Stimulated activated CD8-positive, alpha-beta memory T cell treated with anti-CD3 and anti-CD28 coated beads, Interleukin-12 subunit alpha, Interleukin-12 subunit beta, amount 100 ng/mL, for 1 hour (primary cell): Measurements from ENCODE around the gene GIGYF2.

Source experiments
- DNase-seq: peaks from one replicate; pipeline ENCODE4 v3.0.0-alpha.2; 2020; ENCODE audit warnings: low read depth

GIGYF2 gene

GRCh38 chr2:232869138-232870017 is 172.2 kb downstream of the GIGYF2 start:
- DNase-seq, result no peak

GRCh38 chr2:232870018-232870765 is 173.1 kb downstream of the GIGYF2 start, which contains the start of gene SNORC:
Gene SNORC, plus strand, starts transcription at chr2:232870264. Its CDS starts 78 bp downstream, at chr2:232870342.
- DNase-seq, result no peak

GRCh38 chr2:232870766-232871371 is 173.7 kb downstream of the GIGYF2 start:
- no peak for DNase-seq

DNA sequence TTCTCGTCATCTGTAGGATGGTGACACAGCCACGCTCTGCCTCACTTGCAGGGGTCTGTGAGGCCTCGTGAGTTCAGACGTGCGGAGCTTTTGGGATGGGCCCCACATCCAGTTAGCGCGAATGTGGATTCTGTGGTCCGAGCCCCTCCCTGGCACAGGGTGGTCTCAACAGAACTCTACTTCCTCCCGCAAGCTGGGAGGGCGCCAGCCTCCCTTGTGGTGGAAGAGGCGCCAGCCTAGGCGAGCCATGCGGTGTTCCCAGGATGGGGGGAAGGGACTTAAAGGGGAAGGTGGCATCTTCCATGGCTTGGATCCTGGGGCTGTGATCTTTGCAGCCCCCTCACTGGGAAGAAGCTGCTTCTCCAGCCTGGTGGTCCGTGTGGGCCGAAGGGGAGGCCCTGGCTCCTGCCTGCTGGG is 174.3 kb downstream of the GIGYF2 start:
- DNase-seq, result no peak

- DNase-seq, result no peak
These were observed 175.0 kb downstream of the GIGYF2 start for GRCh38 chr2:232871835-232872736.

DNA sequence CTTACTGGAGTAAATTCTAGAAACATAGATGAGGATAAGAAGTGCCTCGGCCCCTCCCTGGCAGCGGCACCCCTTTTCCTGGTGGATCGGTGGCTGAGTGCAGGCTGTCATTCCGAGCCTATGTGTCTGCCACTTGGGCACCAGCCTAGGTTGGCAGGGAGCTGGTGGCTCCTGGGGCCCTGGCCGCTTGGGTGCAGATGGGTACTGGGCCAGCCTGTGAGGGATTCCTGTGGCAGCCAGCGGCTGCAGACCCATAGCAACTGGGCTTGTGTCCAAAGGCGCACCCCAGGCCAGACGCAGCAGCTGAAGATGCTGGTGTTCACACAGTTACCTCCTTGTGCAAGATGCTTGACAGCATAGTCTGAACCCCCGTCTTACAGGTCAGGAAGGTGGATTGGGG is 175.7 kb downstream of the GIGYF2 start:
- DNase-seq, result no peak

DNA sequence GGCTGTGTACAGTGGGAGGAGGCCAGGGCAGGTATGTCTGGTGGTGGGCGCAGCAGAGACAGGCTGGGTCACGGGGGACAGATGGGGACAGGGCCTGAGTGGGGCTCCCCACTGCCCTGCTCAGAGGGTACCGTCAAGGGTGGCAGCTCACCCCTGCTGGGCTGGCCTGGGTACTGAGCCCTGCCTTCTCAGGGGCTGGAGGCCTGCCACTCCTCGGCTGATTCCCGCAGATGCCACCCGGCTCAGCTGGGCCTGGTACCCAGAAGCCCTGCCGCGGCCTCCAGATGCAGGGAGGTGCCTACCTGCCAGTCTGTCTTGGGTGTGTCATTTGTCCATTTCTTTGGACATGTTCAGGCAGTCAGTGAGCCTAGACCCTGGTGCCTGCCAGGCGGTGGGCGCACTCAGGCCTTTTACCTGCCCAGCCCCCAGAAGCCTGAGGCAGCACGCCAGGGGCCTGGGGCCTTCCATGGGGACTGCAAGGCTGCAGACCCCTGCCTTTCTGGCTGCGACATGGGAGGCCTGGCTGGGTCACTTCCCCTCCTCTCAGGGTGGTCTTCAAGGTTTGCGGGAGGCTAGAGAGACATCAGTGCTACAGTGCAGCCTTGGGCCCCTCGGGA is 176.3 kb downstream of the GIGYF2 start:
- no peak for DNase-seq

DNA sequence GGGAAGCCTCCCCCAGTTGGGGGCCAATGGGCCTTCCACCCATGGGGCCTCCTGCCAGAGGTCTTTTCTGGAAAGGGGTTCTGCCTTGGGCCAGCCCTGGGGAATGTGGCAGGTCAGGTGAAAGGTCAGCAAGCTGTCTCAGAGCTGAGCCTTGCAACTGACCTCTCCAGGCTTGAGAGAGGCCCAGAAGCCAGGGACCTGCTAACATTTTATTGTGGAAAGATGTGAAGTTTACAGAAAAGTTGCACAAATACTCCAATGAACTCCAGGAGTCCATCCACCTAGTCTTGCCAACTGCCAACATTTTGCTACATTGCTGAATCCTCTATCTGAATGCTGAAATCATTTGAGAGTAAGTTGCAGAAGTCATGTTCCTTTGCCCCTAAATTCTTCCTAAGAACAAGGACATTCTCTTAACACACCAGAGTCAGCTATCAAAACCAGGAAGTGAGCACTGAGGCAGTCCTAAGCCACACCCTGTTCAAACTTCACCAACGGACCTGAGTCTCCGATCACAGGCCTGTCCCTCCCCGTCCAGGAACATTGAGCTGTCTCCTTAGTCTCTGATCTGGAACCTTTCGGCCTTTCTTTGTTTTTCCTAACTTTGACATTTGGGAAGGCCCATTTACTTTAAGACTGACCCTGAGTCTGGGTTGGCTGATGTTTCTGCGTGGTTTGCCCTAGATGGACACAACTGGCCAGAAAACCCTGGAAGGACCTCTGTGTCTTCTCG is 176.9 kb downstream of the GIGYF2 start:
- DNase-seq, result no peak

DNA sequence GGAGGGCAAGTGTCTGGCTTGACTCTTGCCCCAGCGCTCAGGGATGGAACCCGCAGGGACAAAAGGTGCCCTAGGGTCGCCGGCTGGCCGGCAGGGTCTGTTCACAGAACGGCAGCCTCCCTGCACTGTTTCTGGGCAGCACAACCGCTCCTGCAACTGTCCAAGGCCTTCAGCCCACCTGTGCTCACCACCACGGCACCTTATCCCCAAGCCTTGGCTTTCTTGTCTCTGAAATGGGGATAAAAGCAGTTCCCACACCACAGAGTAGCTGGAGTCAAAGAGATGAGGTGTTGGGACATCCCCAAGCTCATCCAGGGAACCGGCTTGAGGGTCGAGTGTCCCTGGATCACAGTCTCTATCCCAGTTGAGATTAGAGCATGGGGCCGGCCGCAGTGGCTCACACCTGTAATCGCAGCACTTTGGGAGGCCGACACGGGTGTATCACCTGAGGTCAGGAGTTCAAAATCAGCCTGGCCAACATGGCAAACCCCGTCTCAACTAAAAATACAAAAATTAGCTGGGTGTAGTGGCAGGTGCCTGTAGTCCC is 177.6 kb downstream of the GIGYF2 start:
- DNase-seq, result no peak

DNA sequence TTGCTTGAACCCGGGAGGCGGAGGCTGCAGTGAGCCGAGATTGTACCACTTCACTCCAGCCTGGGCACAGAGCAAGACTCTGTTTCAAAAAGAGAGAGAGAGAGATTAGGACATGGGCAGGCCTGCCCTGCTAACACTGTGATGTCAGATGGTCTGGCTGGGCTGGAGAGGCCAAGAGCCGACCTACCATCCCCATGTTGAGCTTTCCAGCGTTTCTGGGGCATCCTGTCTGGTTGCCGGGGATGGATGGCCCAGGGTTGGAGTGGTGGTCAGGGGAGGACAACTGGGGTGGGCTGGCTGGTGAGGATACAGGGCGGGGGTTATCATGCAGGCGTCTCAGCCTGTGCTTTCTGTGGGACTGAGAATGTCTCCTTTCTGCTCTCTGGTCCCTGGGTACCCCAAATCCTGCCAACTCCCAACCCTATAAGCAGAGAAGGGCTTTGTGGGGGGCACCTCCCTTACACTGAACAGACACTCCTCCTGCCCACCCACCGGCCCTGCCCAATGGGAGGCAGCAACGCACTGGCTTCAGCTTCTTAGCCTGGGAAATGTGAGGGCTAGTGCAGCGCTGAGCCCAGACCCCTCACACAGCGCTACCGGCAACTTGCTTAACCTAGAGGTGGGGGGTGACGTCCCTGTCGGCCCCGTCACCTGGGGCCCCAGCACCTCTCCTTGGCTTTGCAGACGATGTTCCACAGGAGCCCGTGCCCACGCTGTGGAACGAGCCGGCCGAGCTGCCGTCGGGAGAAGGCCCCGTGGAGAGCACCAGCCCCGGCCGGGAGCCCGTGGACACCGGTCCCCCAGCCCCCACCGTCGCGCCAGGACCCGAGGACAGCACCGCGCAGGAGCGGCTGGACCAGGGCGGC is 178.4 kb downstream of the GIGYF2 start:
- no peak for DNase-seq

DNA sequence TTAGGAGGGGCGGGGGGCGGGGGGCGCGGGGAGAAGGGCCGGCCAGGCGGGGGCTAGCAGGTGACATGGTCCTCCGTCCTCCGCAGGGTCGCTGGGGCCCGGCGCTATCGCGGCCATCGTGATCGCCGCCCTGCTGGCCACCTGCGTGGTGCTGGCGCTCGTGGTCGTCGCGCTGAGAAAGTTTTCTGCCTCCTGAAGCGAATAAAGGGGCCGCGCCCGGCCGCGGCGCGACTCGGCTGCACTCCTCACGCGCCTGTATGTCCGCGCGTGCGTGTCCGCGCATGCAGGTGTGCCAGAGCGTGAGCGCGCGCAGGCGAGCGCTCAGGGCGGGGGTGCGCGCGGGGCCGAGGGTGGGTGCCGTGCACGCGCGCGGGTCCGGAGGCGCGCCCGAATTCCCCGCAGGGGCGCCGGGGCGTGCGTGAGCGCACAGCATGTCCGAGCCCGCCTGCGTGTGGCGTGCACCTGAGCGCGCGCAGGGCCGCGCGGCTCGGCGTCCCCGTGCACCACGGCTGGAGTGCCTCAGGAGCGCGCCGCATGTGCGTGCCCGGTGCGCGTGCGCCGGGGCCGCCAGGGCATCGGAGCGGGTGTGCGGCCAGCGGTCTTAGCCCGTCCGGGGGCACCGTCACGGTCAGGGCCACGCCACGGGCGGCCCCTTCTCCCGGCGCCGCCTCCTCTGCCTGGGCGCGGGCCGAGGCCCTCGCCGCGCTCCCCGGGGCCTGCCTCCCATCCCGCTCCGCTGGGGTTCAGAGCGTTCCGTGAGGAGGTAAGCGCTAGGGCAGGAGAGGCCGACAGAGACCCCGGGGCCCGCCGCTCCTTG is 179.2 kb downstream of the GIGYF2 start:
- DNase-seq, result no peak

DNA sequence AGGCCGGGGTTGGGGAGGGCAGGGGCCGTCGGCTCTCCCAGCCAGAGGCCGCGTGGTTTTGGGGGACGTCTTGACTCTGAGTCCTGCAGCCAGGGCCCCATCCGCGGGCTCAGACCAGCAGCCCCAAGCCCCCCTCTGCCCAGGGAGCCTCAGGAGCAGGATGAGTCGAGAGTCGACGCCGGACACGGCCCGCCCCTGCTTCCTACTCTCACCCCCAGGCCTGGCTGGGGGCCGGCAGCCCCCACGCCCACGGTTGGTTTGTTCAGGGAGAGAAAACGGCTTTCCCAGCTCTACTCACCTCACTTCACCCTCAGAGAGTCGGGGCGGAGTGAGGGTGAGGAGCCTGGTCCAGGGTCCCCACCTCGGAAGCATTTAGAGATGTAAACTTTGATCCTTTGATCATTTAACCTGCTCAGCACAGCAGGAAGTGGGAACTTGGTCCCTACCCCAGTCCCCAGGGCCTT is 179.9 kb downstream of the GIGYF2 start:
- DNase-seq, result no peak

DNA sequence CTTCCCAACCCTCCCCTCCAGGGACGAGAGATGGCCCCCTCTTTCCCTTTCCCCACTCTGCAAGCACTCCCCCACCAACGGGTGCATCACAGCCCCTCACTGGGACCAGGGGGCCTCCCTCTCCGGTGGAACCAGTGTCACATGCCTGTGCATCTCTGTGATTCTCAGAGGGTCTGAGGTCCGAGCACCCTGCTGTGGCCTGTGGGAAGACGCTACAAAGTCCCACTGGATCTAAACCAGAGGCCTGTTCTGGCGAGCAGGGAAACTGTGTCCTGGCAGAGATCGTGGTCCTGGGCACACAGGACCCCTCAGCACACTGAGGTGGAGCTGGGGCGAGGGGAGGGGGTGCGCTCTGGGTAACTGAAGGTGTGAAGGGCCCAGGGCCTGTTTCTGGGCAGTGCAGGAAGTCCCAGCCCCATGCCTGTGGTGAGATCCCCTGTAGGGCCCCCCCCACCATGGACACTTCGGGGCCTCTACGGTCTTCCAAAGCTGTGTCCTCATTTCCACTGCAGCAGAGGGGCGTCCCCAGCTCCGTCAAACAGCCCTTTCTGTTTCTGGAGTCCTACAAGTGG is 180.9 kb downstream of the GIGYF2 start:
- no peak for DNase-seq

DNA sequence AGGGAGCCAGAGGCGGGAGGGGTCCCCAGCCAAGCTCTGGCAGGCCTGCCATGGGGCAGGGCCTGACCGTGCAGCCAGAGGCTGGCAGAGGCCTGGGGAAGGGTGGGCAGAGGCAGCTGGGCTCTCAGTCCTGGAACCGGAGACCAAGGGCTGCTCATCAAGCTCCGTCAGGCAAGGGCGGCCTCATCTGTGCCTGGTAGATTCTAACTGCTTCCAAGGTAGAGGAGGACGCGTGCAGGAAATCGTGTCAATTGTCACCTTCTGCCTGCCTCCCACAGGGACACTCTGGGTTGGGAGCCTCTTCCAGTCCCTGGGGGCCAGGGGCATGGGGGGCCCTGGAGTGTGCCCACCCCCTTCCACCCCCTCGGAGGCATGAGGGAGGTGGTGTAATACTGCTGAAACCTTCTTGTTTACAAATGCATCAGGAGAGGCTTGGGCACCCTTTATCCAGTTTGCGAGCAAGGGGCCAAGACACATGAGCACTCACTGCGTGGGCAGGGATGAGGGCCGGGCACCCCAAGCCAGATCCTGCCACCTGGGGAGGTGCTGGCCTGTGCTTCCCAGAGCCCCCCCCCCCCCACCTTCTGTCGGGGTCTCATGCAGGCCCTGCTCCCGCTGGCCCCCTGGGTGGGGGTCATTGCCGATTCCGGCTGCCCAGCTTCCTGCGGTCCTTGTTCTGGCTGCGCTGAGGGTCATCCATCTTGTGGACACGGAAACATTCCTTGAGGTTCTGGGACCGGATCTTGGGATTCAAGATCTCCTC is 181.9 kb downstream of the GIGYF2 start:
- DNase-seq, result no peak

- no peak for DNase-seq
These were observed 182.7 kb downstream of the GIGYF2 start for GRCh38 chr2:232879618-232880494.

DNA sequence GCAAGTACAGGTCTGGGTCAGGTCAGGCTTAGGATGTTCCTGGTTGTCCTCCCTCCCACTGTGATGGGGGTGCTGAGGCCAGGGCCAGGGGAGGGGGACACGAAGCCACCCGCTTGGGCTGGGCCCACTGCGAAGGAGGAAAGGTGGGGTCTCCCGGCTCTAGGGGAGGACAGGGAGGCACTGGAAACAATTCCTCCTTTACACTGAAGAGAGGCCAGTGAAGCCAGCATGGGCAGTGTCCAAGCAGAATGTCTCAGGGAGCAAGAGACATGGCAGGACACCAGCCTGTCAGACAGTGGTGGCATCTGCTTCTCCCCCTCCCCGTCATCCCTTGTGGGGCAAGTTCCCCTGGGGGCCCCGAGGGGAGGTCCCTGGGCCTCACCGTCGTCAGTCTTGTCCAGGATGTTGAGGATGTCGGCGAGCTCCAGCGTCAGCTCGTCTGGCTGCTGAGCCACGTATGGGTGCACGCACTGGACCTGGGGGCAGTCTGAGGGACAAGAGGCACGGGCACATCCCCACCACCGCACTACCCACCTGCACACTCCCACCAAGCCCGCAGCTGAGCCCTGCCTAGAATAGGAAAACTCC is 183.7 kb downstream of the GIGYF2 start:
- DNase-seq, result no peak
